Measurements from ENCODE around the gene KLHDC1.

DNA sequence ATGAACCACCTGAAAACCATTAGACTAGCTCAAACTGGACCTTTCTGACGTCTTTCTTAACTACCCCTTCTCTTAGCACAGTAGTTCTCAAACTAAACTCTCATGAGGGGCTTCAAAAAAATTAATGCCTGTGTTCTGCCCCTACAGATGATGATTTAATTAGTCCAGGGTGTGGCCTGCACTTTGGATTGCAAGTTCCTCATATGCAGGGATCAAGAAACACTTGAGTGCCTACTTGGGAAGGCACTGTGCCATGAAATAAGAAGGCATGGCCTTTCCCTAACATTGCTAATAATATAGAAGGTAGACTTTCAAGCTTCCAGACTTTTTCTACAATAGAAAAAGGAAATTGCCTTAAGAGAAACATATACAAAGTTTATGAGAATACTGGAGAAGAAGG, 52.3 kb downstream of the KLHDC1 start:
- TF ChIP-seq CTCF (IDR thresholded peaks at IDR 0.05) (no peak), EP300 (IDR thresholded peaks at IDR 0.05) (no peak)

Data from tibial nerve (tissue), 4 donors.